Measurements from ENCODE around the gene SLC2A8. TPM values are rescaled to one million over a fixed set of nuclear protein-coding genes. Genes with fewer than 3 reads are reported as not detected.
A peak's percentile ranks its signal among the peaks of the same experiment; 100 is the strongest.

The SLC2A8 gene
- total RNA-seq, 1 experiment from 2014 or later = 37.4 TPM

- no peak overlapping the region for H3K4me3 Mint-ChIP-seq
- CTCF ChIA-PET = interaction anchor here (0.6 to 0.7 kb wide), 2 partner anchors 27 to 197 kb away, joined by 3 to 6 read pairs; no protein-coding TSS in a partner anchor
- peaks cover 41% of the 10 kb centered on the region for H3K4me1 Mint-ChIP-seq
- DNase-seq (ENCODE audit: low spot score) = no peak
- no peak for ATAC-seq
- H3K27me3 Mint-ChIP-seq (ENCODE audit: low read depth) = peaks cover 3% of the 10 kb centered on the region; the same call in 1 of the 2 replicates
- TF ChIP-seq MAX (CRISPR knock-in tag; IDR thresholded peaks at IDR 0.05) = no peak
- no peak for TF ChIP-seq ZMAT4 (CRISPR knock-in tag; IDR thresholded peaks at IDR 0.05)
- TF ChIP-seq ESRRA (CRISPR knock-in tag; IDR thresholded peaks at IDR 0.05; ENCODE audit: borderline replicate concordance) = no peak
- no peak for TF ChIP-seq TEAD1 (CRISPR knock-in tag; IDR thresholded peaks at IDR 0.05)
- no peak for TF ChIP-seq GTF2I (CRISPR knock-in tag; conservative IDR thresholded peaks at IDR 0.05)
- TF ChIP-seq NR2C2 (CRISPR knock-in tag; IDR thresholded peaks at IDR 0.05) = no peak
- H3K36me3 Mint-ChIP-seq = 0 out of 2 replicates have a peak, but pooled peaks cover 2% of the 10 kb centered on the region
- POLR2A ChIA-PET = no interaction called here
- H3K27ac Mint-ChIP-seq = 0 out of 2 replicates have a peak overlapping the region, but pooled peaks have one; percentile 49
- H3K9me3 Mint-ChIP-seq = no peaks in the 10 kb centered on the region
These were observed 24.1 kb downstream of the SLC2A8 start for GRCh38 chr9:127421057-127421456.

GRCh38 chr9:127422133-127422782, 25.3 kb downstream of the SLC2A8 start:
- CTCF ChIA-PET = no interaction called here
- POLR2A ChIA-PET = no interaction called here

GRCh38 chr9:127422787-127423186, 25.8 kb downstream of the SLC2A8 start:
- Mint-ChIP-seq H3K36me3 (peaks cover 9% of the 10 kb centered on the region), H3K27ac (peak overlapping the region; percentile 99; the same call in 1 of the 2 replicates), H3K27me3 (ENCODE audit: low read depth) (no peaks in the 10 kb centered on the region), H3K4me3 (peak overlapping the region; percentile 98), H3K4me1 (peaks cover 40% of the 10 kb centered on the region), H3K9me3 (no peaks in the 10 kb centered on the region)
- ATAC-seq (no peak), DNase-seq (ENCODE audit: low spot score) (no peak)
- ChIA-PET POLR2A (interaction anchor here (0.5 to 0.6 kb wide), 2 partner anchors 11 to 35 kb away, joined by 3 to 7 read pairs; no protein-coding TSS in a partner anchor), CTCF (no interaction called here)
- TF ChIP-seq MYBL2 (CRISPR knock-in tag; IDR thresholded peaks at IDR 0.05) = no peak
- TF ChIP-seq E2F5 (CRISPR knock-in tag; IDR thresholded peaks at IDR 0.05) = no peak
- no peak for TF ChIP-seq AFF4 (CRISPR knock-in tag; IDR thresholded peaks at IDR 0.05; ENCODE audit: borderline replicate concordance)
- no peak for TF ChIP-seq SMAD3 (CRISPR knock-in tag; IDR thresholded peaks at IDR 0.05; ENCODE audit: borderline replicate concordance)
- TF ChIP-seq FOXP1 (CRISPR knock-in tag; IDR thresholded peaks at IDR 0.05; ENCODE audit: borderline replicate concordance) = no peak
- no peak for TF ChIP-seq ZNF416 (CRISPR knock-in tag; IDR thresholded peaks at IDR 0.05)
- TF ChIP-seq STAT6 (CRISPR knock-in tag; conservative IDR thresholded peaks at IDR 0.05; ENCODE audit: low read depth) = no peak
- no peak for TF ChIP-seq ZNF219 (CRISPR knock-in tag; IDR thresholded peaks at IDR 0.05; ENCODE audit: borderline replicate concordance)
- no peak for TF ChIP-seq MAX (CRISPR knock-in tag; IDR thresholded peaks at IDR 0.05)
- TF ChIP-seq ZNF423 (CRISPR knock-in tag; IDR thresholded peaks at IDR 0.05) = no peak
- no peak for TF ChIP-seq TP53 (CRISPR knock-in tag; IDR thresholded peaks at IDR 0.05)
- no peak for TF ChIP-seq ZNF263 (CRISPR knock-in tag; IDR thresholded peaks at IDR 0.05; ENCODE audit: low read depth)
- no peak for TF ChIP-seq RELA (CRISPR knock-in tag; IDR thresholded peaks at IDR 0.05; ENCODE audit: borderline replicate concordance)
- TF ChIP-seq MLX (CRISPR knock-in tag; IDR thresholded peaks at IDR 0.05) = no peak
- no peak for TF ChIP-seq ZNF138 (CRISPR knock-in tag; conservative IDR thresholded peaks at IDR 0.05)

More at GRCh38 chr9:127422133-127422782, 25.3 kb downstream of the SLC2A8 start:
- no peak overlapping the region for H3K27ac Mint-ChIP-seq
- H3K27me3 Mint-ChIP-seq (ENCODE audit: low read depth) = no peaks in the 10 kb centered on the region
- H3K4me1 Mint-ChIP-seq = peaks cover 41% of the 10 kb centered on the region
- no peaks in the 10 kb centered on the region for H3K9me3 Mint-ChIP-seq
- peaks cover 9% of the 10 kb centered on the region for H3K36me3 Mint-ChIP-seq
- ATAC-seq (no peak), DNase-seq (ENCODE audit: low spot score) (no peak)
- H3K4me3 Mint-ChIP-seq = peak overlapping the region; percentile 98; the same call in 1 of the 2 replicates
- TF ChIP-seq MAX (CRISPR knock-in tag; IDR thresholded peaks at IDR 0.05) = no peak
- no peak for TF ChIP-seq TP53 (CRISPR knock-in tag; IDR thresholded peaks at IDR 0.05)

Measured in WTC11 (cell line).